HL-60/S4 treated with phorbol 12-myristate 13-acetate at 8.2 ng/mL for 4 days and 3 days (cell line): ENCODE results near the gene VAMP8.
"Not testable (repeated sequence)": the region's sequence is repeated elsewhere in the genome, so short reads cannot be mapped to it uniquely, and the experiment has no call there.

Experiments
- in situ Hi-C: fragments of 300-500 bp; cut with MboI; formaldehyde crosslinking; loops from 2 replicates; pipeline ENCODE4 v1.15.0; 2022; ENCODE audit warnings: low sequenced_read_pairs

VAMP8 gene

GRCh38 chr2:85577386-85578242 is at the start of gene VAMP8:
VAMP8 (plus strand) TSS chr2:85577586; CDS start chr2:85577647, 61 bp downstream.
- in situ Hi-C loops: no loop called here

- in situ Hi-C loops: no loop called here
Measured at GRCh38 chr2:85527787-85528186, 49.6 kb upstream of the VAMP8 start.

- in situ Hi-C loops: no loop called here
Measured at GRCh38 chr2:85528355-85528754, 49.0 kb upstream of the VAMP8 start.

- in situ Hi-C loops: no loop called here
Measured at GRCh38 chr2:85529809-85530208, 47.6 kb upstream of the VAMP8 start.

DNA sequence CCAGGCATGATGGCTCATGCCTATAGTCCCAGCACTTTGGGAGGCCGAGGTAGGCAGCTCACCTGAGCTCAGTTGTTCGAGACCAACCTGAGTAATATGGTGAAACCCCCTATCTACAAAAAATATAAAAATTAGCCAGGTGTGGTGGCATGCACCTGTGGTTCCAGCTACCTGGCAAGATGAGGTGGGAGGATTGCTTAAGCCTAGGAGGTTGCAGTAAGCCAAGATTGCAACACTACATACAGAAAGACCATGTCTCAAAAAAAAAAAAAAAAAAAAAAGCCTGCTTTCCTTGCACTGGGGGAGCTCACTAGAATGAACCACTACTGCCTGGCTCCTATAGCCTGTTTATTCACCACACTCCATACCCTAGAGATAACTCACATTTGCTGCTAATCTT is 45.8 kb upstream of the VAMP8 start:
- in situ Hi-C loops: no loop called here

GRCh38 chr2:85534099-85534498 is 43.3 kb upstream of the VAMP8 start:
- in situ Hi-C loops: no loop called here

DNA sequence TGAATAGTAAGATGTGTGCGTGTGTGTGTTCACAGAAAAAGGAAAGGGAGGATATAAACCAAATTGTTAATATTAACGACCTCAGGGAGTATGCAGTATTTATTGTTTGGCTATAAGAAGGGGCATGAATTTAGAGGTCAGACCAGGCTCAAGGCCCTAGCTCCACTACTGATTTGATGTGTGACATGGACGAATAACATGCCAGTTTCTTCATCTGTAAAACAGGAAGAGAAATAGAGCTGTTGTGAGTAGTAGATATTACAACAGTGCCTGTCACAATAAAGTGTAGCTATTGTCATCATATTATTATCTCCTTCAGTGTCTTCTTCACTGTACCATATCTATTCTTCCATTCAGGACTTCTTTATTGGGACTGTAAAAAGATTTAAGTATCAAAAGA is 42.5 kb upstream of the VAMP8 start:
- in situ Hi-C loops: no loop called here

DNA sequence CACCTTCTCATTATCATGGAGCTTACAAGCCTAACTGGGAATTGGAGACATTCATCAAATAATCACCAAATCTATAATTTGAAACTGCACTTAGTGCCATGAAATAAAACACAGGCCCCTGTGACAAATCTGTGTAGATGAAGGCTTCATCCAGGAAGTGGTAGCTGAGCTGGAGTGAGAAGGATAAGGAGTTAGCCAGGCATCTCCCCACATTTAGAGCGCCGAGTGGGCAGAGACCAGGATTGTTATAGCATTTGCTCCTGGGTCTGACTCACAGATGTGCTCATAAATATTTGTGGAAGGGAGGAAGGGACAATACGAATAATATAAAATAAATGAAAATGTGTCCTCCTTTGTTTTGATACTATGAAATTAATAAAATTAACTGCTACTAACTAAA is 40.9 kb upstream of the VAMP8 start:
- in situ Hi-C loops: no loop called here

GRCh38 chr2:85537600-85538506 is 39.5 kb upstream of the VAMP8 start:
- in situ Hi-C loops: no loop called here

DNA sequence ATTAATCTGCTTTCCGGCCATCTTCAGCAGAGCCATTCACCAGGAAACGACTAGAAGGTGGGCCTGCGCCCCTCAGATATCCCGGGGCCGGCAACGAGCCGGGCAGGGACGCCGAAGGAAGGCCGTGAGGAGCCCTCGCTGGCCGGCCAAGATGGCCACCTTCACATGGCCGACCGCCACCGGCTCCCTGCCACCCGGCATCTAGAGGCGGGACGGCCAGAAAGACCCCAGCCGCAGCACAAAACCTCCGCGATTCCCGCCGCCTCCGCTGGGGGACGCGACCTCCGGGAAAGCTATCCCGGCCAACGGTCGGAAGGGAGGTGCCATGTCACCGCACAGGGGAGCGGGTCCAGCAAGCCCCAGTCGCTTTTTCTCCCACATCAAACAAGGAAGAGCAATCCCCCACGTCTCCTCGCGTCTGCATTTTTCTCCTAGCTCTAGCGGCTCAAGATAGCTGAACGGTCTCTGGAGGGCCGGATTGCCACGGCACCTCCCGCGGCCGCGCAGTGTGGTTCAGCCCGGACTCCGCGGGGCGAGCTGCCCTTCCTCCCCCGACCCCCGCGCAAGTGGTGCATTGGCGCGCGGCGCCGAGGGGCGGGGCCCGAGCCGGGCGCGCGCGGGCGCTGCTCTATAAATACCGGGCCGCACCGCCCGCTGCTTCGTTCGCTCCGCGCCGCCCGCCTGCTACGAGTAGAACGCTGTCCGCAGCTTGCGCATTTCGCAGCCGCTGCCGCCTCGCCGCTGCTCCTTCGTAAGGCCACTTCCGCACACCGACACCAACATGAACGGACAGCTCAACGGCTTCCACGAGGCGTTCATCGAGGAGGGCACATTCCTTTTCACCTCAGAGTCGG is 38.7 kb upstream of the VAMP8 start, which contains the start of gene MAT2A:
TSS of gene MAT2A (plus strand) at position 662 of the 854 bp plus-strand sequence. CDS start at position 782, 120 bp downstream.
- in situ Hi-C loops: no loop called here

GRCh38 chr2:85539361-85540132 is 37.8 kb upstream of the VAMP8 start:
- in situ Hi-C loops: no loop called here

- in situ Hi-C loops: no loop called here
Measured at GRCh38 chr2:85540133-85540648, 37.2 kb upstream of the VAMP8 start.

- in situ Hi-C loops: no loop called here
Measured at GRCh38 chr2:85541262-85541661, 36.1 kb upstream of the VAMP8 start.

- in situ Hi-C loops: no loop called here
Measured at GRCh38 chr2:85541753-85542457, 35.5 kb upstream of the VAMP8 start.

- in situ Hi-C loops: no loop called here
Measured at GRCh38 chr2:85542777-85543176, 34.6 kb upstream of the VAMP8 start.

DNA sequence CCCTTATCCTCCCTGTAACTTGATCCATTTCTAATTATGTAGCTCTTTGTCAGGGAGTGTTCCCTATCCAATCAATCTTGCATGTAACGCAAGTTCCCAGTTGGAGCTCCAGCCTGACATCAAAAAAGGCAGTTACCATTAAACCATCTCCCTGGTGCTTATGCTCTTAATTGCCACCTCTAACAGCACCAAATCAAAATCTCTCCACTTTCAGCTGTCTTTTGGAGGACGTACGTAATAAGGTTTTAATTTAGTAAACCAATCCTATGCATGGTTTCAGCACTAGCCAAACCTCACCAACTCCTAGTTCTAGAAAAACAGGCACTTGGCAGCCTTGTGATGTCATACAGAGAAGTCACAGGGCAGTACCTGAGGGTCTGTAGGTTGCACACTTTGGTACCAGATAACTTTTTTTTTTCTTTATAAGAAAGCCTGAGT is 33.1 kb upstream of the VAMP8 start:
- in situ Hi-C loops: not testable (repeated sequence)

- in situ Hi-C loops: not testable (repeated sequence)
Measured at GRCh38 chr2:85544915-85545779, 32.2 kb upstream of the VAMP8 start.

GRCh38 chr2:85545780-85546240 is 31.6 kb upstream of the VAMP8 start:
- in situ Hi-C loops: no loop called here
